GM13976 (cell line): ENCODE results near the gene LYPD6B.

Experiments used
- DNase-seq: peaks from one replicate; pipeline ENCODE4 v3.0.0; 2012; ENCODE audit warnings: low spot score
- in situ Hi-C: fragments of 300-500 bp; cut with MboI; formaldehyde crosslinking; loops from one replicate; pipeline ENCODE4 v1.12.0; 2022; ENCODE audit warnings: low sequenced_read_pairs, mixed read lengths, inconsistent platforms; ENCODE audit not compliant: unreplicated experiment
- TF ChIP-seq, protein P1 (sequence below): IDR thresholded peaks from 2 replicates; pipeline ENCODE4 v1.5.1; 2012; ENCODE audit warnings: borderline replicate concordance, mild to moderate bottlenecking; ENCODE audit not compliant: insufficient read depth; ENCODE audit errors: extremely low read depth, missing control alignments, control extremely low read depth

Gene LYPD6B

GRCh38 chr2:149146876-149147275 is 108.4 kb downstream of the LYPD6B start:
- in situ Hi-C loops: no loop called here
- DNase-seq: no peak
- TF ChIP-seq, protein P1, sequence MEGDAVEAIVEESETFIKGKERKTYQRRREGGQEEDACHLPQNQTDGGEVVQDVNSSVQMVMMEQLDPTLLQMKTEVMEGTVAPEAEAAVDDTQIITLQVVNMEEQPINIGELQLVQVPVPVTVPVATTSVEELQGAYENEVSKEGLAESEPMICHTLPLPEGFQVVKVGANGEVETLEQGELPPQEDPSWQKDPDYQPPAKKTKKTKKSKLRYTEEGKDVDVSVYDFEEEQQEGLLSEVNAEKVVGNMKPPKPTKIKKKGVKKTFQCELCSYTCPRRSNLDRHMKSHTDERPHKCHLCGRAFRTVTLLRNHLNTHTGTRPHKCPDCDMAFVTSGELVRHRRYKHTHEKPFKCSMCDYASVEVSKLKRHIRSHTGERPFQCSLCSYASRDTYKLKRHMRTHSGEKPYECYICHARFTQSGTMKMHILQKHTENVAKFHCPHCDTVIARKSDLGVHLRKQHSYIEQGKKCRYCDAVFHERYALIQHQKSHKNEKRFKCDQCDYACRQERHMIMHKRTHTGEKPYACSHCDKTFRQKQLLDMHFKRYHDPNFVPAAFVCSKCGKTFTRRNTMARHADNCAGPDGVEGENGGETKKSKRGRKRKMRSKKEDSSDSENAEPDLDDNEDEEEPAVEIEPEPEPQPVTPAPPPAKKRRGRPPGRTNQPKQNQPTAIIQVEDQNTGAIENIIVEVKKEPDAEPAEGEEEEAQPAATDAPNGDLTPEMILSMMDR: no peak

- DNase-seq: no peak
- in situ Hi-C loops: no loop called here
- TF ChIP-seq, protein P1: no peak
Observed at GRCh38 chr2:149148194-149149006, 109.9 kb downstream of the LYPD6B start.

GRCh38 chr2:149149007-149149297 is 110.5 kb downstream of the LYPD6B start:
- TF ChIP-seq, protein P1: no peak
- no peak for DNase-seq
- in situ Hi-C loops: no loop called here

- DNase-seq: no peak
- in situ Hi-C loops: no loop called here
- TF ChIP-seq, protein P1: no peak
Observed at GRCh38 chr2:149152469-149152953, 114.0 kb downstream of the LYPD6B start.

- in situ Hi-C loops: no loop called here
- TF ChIP-seq, protein P1: no peak
- no peak for DNase-seq
Observed at GRCh38 chr2:149155196-149155969, 116.9 kb downstream of the LYPD6B start.

GRCh38 chr2:149155988-149156387 is 117.5 kb downstream of the LYPD6B start:
- TF ChIP-seq, protein P1: no peak
- in situ Hi-C loops: no loop called here
- no peak for DNase-seq
